H7 (cell line): Measurements from ENCODE around the gene HSPA12A. TPM values are rescaled to one million over a fixed set of nuclear protein-coding genes. Genes with fewer than 3 reads are reported as not detected.
A peak's percentile ranks its signal among the peaks of the same experiment; 100 is the strongest.

Experiments used
- DNase-seq: peaks from one replicate; pipeline ENCODE4 v3.0.0; 2012
- H3K27me3 ChIP-seq: 2 replicates; pipeline ENCODE4 v1.6.0; 2011; ENCODE audit warnings: mild to moderate bottlenecking, low read length; ENCODE audit not compliant: control insufficient read depth, insufficient read depth
- H3K36me3 ChIP-seq: replicated peaks from 2 replicates; pipeline ENCODE4 v1.5.1; 2011; ENCODE audit warnings: low read length; ENCODE audit not compliant: control insufficient read depth, insufficient read depth
- H3K4me3 ChIP-seq: 2 replicates; pipeline ENCODE4 v1.5.1; 2011; ENCODE audit warnings: low read depth, mild to moderate bottlenecking, control low read depth, low read length, moderate library complexity; ENCODE audit not compliant: insufficient read depth
- total RNA-seq: library from RNA; depleted of rRNA; stranded (reverse); fragments of >200 nt; shearing (Covaris generic); gene quantifications from 2 replicates; pipeline ENCODE4 v1.2.3, GENCODE V29; 2014

HSPA12A gene
- total RNA-seq, 1 experiment from 2014 or later: 1.9 TPM

GRCh38 chr10:116775488-116776400 is 33.4 kb upstream of the HSPA12A start:
- no peaks in the 10 kb centered on the region for H3K36me3 ChIP-seq
- H3K27me3 ChIP-seq: no peaks in the 10 kb centered on the region
- H3K4me3 ChIP-seq: no peak overlapping the region
- DNase-seq: no peak

GRCh38 chr10:116774728-116775151 is 32.4 kb upstream of the HSPA12A start:
- Histone ChIP-seq H3K36me3 (no peaks in the 10 kb centered on the region), H3K4me3 (no peak overlapping the region), H3K27me3 (no peaks in the 10 kb centered on the region)
- DNase-seq: no peak

DNA sequence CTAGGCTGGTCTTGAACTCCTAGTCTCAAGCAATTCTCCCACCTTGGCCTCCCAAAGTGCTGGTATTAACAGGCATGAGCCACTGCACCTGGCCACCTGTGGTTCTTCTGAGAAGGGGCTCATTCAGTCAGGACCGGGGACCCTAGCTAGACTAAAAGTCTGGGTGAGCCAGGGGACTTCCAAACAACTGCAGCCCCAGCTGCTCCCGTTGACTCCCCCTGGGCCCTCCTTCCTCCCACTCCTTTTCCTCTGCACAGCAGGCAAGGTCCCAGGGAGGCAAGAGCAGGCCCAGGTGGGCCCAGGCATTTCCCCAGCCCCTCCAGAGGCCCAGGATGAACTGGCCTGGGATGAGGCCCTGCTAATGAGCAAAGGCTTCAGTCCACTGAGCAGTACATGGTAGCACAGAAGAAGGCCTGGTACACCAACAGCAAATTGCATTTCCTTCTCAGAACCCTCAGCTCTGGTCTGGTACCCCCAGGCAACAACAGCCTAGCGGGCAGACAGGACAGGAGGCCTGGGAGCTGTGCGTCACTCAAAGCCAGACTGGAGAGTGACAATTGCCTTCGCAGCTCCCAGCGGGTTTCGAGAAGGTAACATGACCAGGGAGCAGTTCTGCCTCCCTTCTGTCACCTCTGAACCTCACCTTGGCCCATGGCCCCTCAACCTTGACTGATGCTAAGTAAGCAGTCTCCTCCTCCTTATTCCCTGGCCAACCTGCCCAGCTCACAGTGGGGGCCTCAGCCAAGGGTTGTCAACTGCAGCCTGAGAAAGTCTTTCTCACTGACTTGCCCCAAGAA is 30.7 kb upstream of the HSPA12A start:
- no peak for DNase-seq
- H3K36me3 ChIP-seq: no peaks in the 10 kb centered on the region
- no peaks in the 10 kb centered on the region for H3K27me3 ChIP-seq
- H3K4me3 ChIP-seq: no peak overlapping the region

GRCh38 chr10:116771959-116772585 is 29.7 kb upstream of the HSPA12A start:
- no peak overlapping the region for H3K4me3 ChIP-seq
- H3K36me3 ChIP-seq: no peaks in the 10 kb centered on the region
- no peak for DNase-seq
- H3K27me3 ChIP-seq: no peaks in the 10 kb centered on the region

GRCh38 chr10:116771101-116771958 is 29.0 kb upstream of the HSPA12A start:
- H3K27me3 ChIP-seq: no peaks in the 10 kb centered on the region
- no peaks in the 10 kb centered on the region for H3K36me3 ChIP-seq
- H3K4me3 ChIP-seq: no peak overlapping the region
- peak; percentile 62 for DNase-seq

- no peaks in the 10 kb centered on the region for H3K36me3 ChIP-seq
- H3K4me3 ChIP-seq: no peak overlapping the region
- H3K27me3 ChIP-seq: no peaks in the 10 kb centered on the region
- no peak for DNase-seq
These were observed 27.9 kb upstream of the HSPA12A start for GRCh38 chr10:116770281-116770680.

- no peaks in the 10 kb centered on the region for H3K27me3 ChIP-seq
These were observed 27.4 kb upstream of the HSPA12A start for GRCh38 chr10:116769791-116770190.

DNA sequence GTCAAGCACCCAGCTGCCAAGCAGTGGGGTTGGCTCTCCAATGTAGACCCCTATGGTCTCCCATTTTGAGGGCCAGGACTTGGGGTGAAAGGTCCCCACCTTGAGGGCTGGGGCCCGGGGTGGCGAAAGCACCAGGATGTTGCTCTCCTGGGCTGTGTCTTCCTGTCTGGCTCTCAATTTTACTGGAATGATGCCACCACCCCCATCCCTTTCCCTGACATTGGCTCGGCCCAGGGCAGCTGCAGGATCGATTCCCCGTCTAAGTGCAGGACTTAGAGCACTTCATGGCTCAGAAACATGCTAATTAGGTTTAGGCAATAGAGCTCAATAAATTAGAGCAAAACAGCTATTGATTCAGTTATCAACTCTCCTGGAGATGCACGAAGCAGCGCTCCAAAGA is 27.0 kb upstream of the HSPA12A start:
- DNase-seq: no peak
- H3K36me3 ChIP-seq: no peaks in the 10 kb centered on the region
- no peak overlapping the region for H3K4me3 ChIP-seq
- no peaks in the 10 kb centered on the region for H3K27me3 ChIP-seq

More at GRCh38 chr10:116769791-116770190, 27.4 kb upstream of the HSPA12A start:
- DNase-seq: no peak
- Histone ChIP-seq H3K4me3 (no peak overlapping the region), H3K36me3 (no peaks in the 10 kb centered on the region)

DNA sequence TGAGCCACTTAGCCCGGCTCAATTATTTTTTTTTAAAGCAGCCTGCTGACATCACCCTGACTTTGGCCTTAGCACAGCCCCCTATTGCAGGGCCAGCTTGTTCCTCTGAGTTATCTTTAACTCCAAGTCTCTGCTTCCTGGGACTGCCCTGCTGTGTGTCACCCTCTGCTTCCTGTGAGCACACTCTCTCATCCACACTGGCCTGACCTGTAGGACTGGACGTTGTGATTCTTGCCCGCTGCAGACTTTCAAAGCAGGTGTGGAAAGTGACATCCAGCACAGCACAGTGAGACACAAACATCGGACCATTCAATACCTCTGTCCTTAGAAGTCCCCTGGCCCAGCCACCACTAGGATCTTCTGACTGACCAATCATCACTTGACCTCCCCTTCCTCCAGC is 26.4 kb upstream of the HSPA12A start:
- no peaks in the 10 kb centered on the region for H3K36me3 ChIP-seq

DNA sequence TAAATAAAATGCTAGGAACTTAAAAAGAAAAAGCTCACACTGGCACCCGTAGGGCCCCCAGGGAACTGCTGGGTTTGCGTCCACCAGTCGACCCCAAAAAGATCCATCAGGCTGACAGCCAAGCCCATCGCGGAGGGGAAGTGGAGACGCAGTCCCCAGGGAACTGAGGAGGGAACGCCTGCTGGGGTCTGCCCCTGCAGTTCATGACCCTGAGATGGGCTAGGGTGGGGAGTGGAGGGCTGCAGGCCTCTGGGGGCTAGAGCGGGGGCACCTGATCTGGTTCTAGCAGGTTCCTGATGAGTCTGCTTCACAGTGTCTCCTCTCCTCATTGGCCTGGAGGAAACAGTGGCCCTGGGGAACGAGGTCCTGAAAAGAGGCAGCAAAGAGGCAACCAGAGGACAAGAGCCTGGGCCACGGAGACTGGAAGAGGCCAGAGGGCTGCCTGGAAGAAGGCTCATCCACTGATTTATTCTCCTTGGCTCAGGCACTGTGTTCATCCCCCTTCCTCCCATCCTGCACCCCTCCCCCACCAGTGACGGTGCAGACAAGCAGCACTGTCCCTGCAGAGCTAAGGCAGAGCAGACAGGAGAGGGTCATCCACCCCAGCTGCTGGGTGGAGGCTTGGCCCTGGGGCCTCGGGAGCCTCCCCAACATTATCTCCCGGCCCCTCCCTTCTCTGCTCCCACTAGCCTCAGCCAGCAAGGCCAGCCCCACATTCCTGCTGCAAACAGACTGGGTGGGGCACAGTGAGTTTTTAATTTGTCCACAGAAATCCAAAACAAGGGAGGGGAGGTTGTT is 24.7 kb upstream of the HSPA12A start:
- H3K27me3 ChIP-seq: no peaks in the 10 kb centered on the region
- H3K4me3 ChIP-seq: no peak overlapping the region
- no peaks in the 10 kb centered on the region for H3K36me3 ChIP-seq
- peak; percentile 70 for DNase-seq

More for the DNA sequence above, 26.4 kb upstream of the HSPA12A start:
- DNase-seq: no peak
- H3K4me3 ChIP-seq: no peak overlapping the region
- no peaks in the 10 kb centered on the region for H3K27me3 ChIP-seq

DNA sequence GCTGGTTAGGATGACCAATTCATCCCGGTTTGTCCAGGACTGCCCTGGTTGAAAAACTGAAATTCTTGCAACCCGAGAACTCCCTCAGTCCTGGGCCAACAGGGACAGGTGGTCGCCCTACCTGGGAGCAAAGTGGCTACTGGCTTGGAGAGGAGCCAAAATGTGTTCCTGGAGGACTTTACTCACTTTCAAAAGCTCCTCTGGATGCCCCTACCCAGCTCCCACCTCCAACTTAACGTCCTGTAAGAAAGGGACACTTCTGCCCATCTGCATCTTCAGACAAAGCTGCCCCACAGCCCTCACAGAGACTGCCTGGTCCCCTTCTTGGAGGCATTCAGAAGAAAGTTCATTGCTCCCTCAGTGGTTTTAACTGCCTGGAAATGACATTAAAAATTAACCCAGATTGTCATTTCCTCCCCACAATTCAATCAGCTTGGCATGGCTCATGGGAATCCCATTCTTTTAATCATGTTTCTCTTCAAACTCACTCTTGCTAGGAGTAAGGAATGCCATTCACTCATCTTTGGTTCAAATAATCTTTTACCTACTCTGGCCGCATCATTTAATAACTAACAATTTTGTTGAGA is 24.0 kb upstream of the HSPA12A start:
- Histone ChIP-seq H3K4me3 (no peak overlapping the region), H3K36me3 (no peaks in the 10 kb centered on the region), H3K27me3 (no peaks in the 10 kb centered on the region)
- DNase-seq: no peak

- no peaks in the 10 kb centered on the region for H3K36me3 ChIP-seq
- no peaks in the 10 kb centered on the region for H3K27me3 ChIP-seq
- H3K4me3 ChIP-seq: no peak overlapping the region
- DNase-seq: peak; percentile 77
These were observed 23.3 kb upstream of the HSPA12A start for GRCh38 chr10:116765648-116766081.

GRCh38 chr10:116764979-116765378 is 22.6 kb upstream of the HSPA12A start:
- H3K36me3 ChIP-seq: no peaks in the 10 kb centered on the region
- DNase-seq: no peak
- H3K4me3 ChIP-seq: no peak overlapping the region
- H3K27me3 ChIP-seq: no peaks in the 10 kb centered on the region
